LNCAP (cell line): ENCODE measurements around the gene EDEM1.

Source experiments
- TF ChIP-seq, protein P1 (sequence below): fragments of 450-650 bp; IDR thresholded peaks from 2 replicates; pipeline ENCODE4 v1.5.1; 2017; ENCODE audit warnings: mild to moderate bottlenecking

EDEM1 gene

DNA sequence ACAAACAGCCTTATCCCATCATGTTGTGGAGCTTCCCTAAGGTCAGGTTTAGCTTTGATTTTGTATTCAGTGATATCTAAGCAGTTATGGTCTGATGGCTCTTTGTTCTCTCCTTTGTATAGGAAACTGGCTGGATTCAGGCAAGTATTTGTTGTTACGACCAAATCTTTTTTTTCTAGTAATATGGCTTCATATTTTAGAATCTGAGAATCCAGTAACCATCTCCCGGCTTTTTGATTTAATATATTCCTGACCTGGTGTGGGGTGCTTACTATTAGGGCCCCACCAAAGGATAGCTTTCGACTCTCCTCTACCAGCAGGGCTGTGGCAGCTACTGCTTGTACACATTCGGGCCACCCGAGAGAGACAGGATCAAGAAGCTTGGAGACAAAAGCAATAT is 42.4 kb upstream of the EDEM1 start:
- TF ChIP-seq, protein P1, sequence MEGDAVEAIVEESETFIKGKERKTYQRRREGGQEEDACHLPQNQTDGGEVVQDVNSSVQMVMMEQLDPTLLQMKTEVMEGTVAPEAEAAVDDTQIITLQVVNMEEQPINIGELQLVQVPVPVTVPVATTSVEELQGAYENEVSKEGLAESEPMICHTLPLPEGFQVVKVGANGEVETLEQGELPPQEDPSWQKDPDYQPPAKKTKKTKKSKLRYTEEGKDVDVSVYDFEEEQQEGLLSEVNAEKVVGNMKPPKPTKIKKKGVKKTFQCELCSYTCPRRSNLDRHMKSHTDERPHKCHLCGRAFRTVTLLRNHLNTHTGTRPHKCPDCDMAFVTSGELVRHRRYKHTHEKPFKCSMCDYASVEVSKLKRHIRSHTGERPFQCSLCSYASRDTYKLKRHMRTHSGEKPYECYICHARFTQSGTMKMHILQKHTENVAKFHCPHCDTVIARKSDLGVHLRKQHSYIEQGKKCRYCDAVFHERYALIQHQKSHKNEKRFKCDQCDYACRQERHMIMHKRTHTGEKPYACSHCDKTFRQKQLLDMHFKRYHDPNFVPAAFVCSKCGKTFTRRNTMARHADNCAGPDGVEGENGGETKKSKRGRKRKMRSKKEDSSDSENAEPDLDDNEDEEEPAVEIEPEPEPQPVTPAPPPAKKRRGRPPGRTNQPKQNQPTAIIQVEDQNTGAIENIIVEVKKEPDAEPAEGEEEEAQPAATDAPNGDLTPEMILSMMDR, result no peak

GRCh38 chr3:5149306-5149880 is 38.1 kb upstream of the EDEM1 start:
- TF ChIP-seq, protein P1, result no peak

DNA sequence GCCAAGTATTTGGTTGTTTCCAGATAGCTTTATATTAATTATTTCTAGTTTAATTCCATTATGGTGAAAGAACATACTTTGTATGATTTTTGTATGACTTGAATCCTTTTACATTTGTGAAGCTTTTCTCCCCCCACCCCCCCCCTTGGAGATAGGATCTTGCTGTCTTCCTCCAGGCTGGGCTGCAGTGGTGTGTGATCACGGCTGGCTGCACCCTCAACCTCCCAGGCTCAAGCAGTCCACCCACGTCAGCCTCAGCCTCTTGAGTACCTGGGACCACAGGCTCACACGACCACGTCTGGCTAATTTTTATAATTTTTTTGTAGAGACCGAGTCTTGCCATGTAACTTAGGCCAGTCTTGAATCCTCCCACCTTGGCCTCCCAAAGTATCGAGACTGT is 35.9 kb upstream of the EDEM1 start:
- TF ChIP-seq, protein P1, result no peak

- TF ChIP-seq, protein P1, result no peak
Observed at GRCh38 chr3:5153074-5153473, 34.4 kb upstream of the EDEM1 start.

- TF ChIP-seq, protein P1, result no peak
Observed at GRCh38 chr3:5155241-5155640, 32.3 kb upstream of the EDEM1 start.

GRCh38 chr3:5160321-5160720 is 27.2 kb upstream of the EDEM1 start:
- TF ChIP-seq, protein P1, result no peak

GRCh38 chr3:5160940-5161858 is 26.3 kb upstream of the EDEM1 start:
- TF ChIP-seq, protein P1, result no peak
